GM12878 (cell line): Measurements from ENCODE around the gene SERPING1.

Source experiments
- ATF2 ChIP-seq: IDR thresholded peaks from 2 replicates; pipeline ENCODE4 v1.6.1; 2012; ENCODE audit warnings: low read length, inconsistent platforms
- CBX5 ChIP-seq: sonication (generic); IDR thresholded peaks from 2 replicates; pipeline ENCODE4 v1.6.1; 2016; ENCODE audit warnings: low read depth, moderate library complexity, mild to moderate bottlenecking, inconsistent platforms
- CTCF ChIP-seq, 3 experiments: IDR thresholded peaks in 2 of 3; conservative IDR thresholded peaks in 1 of 3; 2 replicates each; pipeline ENCODE4 v1.5.1; 2011; ENCODE audit warnings: low read depth in 3 of 3, low read length in 3 of 3, mild to moderate bottlenecking in 3 of 3, control low read depth in 2 of 3, moderate library complexity in 2 of 3, inconsistent platforms in 1 of 3, mixed read lengths in 1 of 3; ENCODE audit not compliant: control insufficient read depth in 2 of 3, insufficient read depth in 1 of 3; ENCODE audit errors: extremely low read depth in 1 of 3
- E2F4 ChIP-seq: IDR thresholded peaks from 2 replicates; pipeline ENCODE4 v1.6.1; 2012; ENCODE audit warnings: low read depth, low read length, improper control_type of control experiment
- FOXM1 ChIP-seq: IDR thresholded peaks from 2 replicates; pipeline ENCODE4 v1.6.1; 2012; ENCODE audit warnings: low read depth, mild to moderate bottlenecking, inconsistent platforms, low read length, moderate library complexity
- IRF3 ChIP-seq: fragments of 450-650 bp; IDR thresholded peaks from 2 replicates; pipeline ENCODE4 v1.6.1; 2014; ENCODE audit warnings: mild to moderate bottlenecking
- MAX ChIP-seq: IDR thresholded peaks from 2 replicates; pipeline ENCODE4 v1.6.1; 2012; ENCODE audit warnings: low read depth, low read length, improper control_type of control experiment
- NFYB ChIP-seq: IDR thresholded peaks from 2 replicates; pipeline ENCODE4 v1.6.1; 2011; ENCODE audit warnings: low read depth, mild to moderate bottlenecking, low read length, improper control_type of control experiment, moderate library complexity; ENCODE audit not compliant: insufficient read depth
- POLR2A ChIP-seq: IDR thresholded peaks from 2 replicates; pipeline ENCODE4 v1.6.1; 2011; ENCODE audit warnings: low read depth, mild to moderate bottlenecking, low read length
- RAD21 ChIP-seq: IDR thresholded peaks from 2 replicates; pipeline ENCODE4 v1.6.1; 2011; ENCODE audit warnings: mild to moderate bottlenecking, low read depth, low read length, moderate library complexity; ENCODE audit not compliant: insufficient read depth
- SP1 ChIP-seq: IDR thresholded peaks from one replicate; pipeline ENCODE4 v1.6.1; 2011; ENCODE audit warnings: low read depth, low read length
- SREBF2 ChIP-seq: IDR thresholded peaks from 2 replicates; pipeline ENCODE4 v1.6.1; 2012; ENCODE audit warnings: mild to moderate bottlenecking, low read length
- TBL1XR1 ChIP-seq: IDR thresholded peaks from 2 replicates; pipeline ENCODE4 v1.6.1; 2012; ENCODE audit warnings: low read depth, low read length, improper control_type of control experiment
- USF2 ChIP-seq: IDR thresholded peaks from 2 replicates; pipeline ENCODE4 v1.6.1; 2011; ENCODE audit warnings: low read depth, low read length, improper control_type of control experiment, borderline replicate concordance

- TF ChIP-seq RAD21 (no peak), CTCF (IDR thresholded peaks at IDR 0.05 in 2 of 3, conservative IDR thresholded peaks at IDR 0.05 in 1 of 3; ENCODE audit: control insufficient read depth in 2 of 3, extremely low read depth in 1 of 3, insufficient read depth in 1 of 3, low read depth in 3 of 3, low read length in 3 of 3) (no peak), SP1 (no peak), FOXM1 (no peak), ATF2 (no peak), USF2 (no peak), IRF3 (no peak), E2F4 (no peak), SREBF2 (no peak), POLR2A (no peak), MAX (no peak), NFYB (no peak), CBX5 (no peak), TBL1XR1 (no peak)
Observed at GRCh38 chr11:57616595-57616994, 19.1 kb downstream of the SERPING1 start.
